ENCODE results near the gene OR8B2.

GRCh38 chr11:124359566-124359965 lies 24.7 kb downstream of the OR8B2 start:
- TF ChIP-seq, protein P1, sequence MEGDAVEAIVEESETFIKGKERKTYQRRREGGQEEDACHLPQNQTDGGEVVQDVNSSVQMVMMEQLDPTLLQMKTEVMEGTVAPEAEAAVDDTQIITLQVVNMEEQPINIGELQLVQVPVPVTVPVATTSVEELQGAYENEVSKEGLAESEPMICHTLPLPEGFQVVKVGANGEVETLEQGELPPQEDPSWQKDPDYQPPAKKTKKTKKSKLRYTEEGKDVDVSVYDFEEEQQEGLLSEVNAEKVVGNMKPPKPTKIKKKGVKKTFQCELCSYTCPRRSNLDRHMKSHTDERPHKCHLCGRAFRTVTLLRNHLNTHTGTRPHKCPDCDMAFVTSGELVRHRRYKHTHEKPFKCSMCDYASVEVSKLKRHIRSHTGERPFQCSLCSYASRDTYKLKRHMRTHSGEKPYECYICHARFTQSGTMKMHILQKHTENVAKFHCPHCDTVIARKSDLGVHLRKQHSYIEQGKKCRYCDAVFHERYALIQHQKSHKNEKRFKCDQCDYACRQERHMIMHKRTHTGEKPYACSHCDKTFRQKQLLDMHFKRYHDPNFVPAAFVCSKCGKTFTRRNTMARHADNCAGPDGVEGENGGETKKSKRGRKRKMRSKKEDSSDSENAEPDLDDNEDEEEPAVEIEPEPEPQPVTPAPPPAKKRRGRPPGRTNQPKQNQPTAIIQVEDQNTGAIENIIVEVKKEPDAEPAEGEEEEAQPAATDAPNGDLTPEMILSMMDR (conservative IDR thresholded peaks at IDR 0.05; ENCODE audit: low read length): no peak
- no peak for TF ChIP-seq EZH2phosphoT487 (IDR thresholded peaks at IDR 0.05; ENCODE audit: borderline replicate concordance)

All from Loucy (cell line).